GM18508 (cell line): ENCODE measurements around the gene KANSL1L.
"Not testable (repeated sequence)": the region's sequence is repeated elsewhere in the genome, so short reads cannot be mapped to it uniquely, and the experiment has no call there.

Source experiments
- ATAC-seq: cut with Tn5 transposase; IDR thresholded peaks from one replicate; pipeline ENCODE4 v1.9.1; 2021; ENCODE audit warnings: moderate number of reproducible peaks; ENCODE audit not compliant: insufficient read depth, unreplicated experiment

The KANSL1L gene, protein sequence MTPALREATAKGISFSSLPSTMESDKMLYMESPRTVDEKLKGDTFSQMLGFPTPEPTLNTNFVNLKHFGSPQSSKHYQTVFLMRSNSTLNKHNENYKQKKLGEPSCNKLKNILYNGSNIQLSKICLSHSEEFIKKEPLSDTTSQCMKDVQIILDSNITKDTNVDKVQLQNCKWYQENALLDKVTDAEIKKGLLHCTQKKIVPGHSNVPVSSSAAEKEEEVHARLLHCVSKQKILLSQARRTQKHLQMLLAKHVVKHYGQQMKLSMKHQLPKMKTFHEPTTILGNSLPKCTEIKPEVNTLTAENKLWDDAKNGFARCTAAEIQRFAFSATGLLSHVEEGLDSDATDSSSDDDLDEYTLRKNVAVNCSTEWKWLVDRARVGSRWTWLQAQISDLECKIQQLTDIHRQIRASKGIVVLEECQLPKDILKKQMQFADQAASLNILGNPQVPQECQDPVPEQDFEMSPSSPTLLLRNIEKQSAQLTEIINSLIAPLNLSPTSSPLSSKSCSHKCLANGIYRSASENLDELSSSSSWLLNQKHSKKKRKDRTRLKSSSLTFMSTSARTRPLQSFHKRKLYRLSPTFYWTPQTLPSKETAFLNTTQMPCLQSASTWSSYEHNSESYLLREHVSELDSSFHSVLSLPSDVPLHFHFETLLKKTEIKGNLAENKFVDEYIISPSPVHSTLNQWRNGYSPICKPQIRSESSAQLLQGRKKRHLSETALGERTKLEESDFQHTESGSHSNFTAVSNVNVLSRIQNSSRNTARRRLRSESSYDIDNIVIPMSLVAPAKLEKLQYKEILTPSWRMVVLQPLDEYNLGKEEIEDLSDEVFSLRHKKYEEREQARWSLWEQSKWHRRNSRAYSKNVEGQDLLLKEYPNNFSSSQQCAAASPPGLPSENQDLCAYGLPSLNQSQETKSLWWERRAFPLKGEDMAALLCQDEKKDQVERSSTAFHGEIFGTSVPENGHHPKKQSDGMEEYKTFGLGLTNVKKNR

DNA sequence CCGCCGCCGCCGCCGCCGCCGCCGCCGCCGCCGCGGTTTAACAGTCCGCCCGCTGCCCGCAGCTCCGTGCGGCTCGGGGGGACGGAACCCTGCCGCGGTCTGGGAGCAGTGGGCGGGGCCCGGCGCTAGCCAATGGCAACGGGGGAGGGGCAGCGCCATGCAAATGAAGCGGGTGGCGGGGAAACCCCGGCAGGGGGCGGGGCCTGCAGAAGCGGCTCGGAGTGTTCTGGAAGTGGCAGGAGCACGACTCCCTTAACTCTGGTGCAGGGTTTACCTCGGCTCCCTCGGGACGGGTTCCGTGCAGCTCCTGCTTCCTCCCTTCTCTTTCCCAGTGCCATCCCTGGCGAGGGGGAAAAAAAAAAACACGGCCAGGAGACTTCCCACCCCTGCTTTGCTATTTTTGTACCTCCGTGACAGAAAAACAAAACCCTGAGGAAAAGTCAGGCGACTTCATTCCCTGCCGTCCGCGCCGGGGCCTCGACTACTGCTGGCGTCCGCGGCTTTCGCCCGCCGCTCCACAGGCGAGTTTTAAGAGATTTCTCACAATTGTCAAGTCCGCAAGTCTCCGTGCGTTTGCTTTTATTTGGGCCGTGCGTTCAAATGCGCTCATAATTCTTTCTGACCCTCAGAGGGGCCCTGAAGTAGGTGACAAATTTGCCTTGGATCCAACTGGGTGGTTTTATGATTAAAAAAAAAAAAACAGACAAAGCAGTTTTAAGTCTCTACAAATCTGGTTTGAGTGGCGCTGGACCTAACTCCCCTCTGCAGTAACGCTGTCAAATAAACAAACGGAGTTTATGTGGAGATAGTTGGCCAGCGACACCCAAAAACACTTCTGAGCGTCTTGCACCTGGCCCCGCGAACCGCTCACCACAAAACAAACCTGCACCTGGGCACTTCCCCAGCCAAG lies at the start of gene KANSL1L:
KANSL1L (minus strand) TSS at position 101 of the 910 bp plus-strand sequence. CDS start 16,827 bp downstream, outside the sequence.
- ATAC-seq = no peak

DNA sequence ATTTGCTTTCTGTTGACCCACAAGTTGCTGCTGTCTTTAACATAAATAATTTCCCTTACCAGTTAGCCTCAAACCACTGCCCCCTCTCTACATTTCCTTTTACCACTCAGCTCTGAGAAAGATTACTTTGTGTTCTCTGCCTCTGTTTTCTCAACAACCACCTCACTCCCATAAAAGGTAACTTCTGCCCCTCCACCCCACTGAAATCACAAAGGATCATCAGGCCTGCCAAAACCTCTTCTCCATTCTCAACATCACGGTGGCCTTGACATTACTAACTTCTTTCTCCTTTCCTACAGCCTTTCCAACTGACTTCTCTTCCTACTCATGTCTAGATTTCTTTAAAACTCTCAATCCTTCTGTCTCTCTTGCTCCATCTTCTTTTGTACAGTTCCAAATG lies 43.9 kb upstream of the KANSL1L start:
- no peak for ATAC-seq

DNA sequence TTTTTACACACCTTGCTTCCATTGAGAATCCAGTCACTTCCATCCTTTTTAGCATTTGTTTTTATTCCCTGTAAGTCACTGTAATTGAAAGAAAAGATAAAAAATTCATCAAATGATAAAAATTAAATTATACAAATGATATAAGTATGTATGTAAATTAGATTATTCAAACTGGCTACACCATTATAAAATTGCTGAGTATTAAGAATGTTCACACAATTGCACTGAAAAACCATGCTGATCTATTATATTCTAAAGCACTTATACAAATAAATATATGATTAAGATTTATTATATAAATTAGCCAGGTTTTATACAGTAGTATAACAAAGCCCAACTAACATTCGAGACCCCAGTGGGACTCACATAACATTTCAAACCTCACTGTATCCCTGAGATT lies 39.0 kb upstream of the KANSL1L start:
- no peak for ATAC-seq

DNA sequence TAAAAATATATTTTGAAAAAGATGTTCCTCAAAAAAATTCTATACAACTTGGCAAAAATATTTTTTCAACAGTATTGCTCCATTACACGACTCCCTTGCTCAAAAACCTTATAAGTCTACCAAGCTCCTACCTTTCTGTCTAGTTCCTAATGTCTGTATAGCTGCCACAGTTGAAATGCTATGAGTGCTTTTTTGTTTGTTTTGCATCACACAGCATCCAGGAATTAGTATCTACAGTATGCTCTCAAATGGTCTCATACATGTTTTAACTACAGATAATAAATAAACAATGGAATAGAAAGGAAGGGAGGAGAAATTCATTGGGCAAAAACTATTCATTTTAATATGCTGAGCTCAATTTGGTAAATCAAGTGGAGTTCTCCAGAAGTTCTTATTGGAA lies 36.7 kb upstream of the KANSL1L start:
- ATAC-seq = no peak

DNA sequence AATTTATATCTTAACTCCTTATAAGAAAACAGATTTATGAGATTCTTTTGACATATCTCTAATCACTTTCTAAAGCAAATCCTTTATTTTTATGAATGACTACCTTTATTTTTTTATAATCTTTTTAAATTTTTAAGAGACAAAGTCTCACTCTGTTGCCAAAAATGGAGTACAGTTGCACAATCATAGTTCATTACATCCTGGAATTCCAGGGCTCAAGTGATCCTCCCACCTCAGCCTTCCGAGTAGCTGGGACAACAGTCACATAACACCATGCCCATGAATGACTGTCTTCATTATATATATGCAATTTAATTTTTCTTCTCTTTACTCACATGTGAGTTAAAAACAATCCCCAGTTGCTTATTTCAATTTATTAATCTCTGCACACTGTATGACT lies 32.3 kb upstream of the KANSL1L start:
- no peak for ATAC-seq

DNA sequence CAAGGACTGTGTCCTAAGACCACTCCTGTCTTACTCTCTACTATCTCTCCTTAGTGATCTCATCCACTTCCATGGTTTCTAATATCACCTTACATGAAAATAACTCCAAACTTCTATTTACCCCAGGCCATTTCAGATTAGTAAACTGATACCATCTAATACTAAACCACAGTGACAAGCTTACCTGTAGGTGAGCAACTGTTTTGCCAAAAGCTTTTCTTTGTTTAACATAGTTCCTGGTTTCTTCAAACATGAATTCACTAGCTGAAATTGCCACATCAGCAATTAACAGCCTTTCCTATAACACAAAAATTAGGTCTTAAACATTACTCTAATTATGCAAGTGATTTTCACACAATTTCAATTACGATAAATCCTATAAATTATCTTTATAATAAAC lies 31.9 kb upstream of the KANSL1L start:
- no peak for ATAC-seq

DNA sequence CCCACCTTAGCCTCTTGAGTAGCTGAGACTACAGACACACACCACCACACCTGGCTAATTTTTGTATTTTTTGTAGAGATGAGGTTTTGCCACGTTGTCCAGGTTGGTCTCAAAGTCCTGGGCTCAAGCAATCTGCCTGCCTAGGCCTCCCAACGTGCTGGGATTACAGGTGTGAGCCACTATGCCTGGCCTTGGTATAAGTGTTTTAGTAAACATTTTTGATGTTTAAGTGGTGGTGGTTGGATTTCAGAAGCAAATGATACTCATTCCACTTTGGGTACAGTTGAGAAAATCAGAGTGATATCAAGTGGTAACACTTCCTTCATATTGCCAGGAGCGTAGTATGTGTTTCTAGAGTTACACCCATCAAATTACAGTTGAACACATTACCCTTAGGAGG lies 28.6 kb upstream of the KANSL1L start:
- ATAC-seq = no peak

DNA sequence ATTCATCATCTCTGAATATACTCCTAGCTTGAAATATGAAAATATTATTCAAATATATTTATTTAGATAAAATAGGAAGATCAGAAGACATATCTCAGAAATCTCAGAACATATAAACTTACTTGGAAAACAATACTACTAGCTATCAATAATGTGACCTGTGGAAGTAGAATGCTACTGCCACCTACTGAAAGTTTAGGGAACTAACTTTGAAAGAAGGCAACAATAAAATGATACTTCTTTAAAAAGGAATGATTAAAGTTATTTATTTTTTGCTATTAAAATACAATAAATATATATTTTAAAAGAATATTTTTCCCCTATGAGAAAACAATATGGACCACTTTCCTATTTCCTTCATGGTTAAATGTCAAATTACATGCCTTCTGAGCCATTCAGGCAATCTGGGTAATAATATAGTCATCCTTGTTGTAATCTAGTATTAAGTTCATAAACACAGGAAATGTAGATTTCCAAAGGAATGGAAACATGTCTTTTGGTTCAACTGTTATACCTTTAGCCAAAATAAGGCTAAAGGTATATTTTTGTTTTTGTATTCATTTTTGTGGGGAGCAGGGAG lies 28.1 kb upstream of the KANSL1L start:
- peak; percentile 39 for ATAC-seq

DNA sequence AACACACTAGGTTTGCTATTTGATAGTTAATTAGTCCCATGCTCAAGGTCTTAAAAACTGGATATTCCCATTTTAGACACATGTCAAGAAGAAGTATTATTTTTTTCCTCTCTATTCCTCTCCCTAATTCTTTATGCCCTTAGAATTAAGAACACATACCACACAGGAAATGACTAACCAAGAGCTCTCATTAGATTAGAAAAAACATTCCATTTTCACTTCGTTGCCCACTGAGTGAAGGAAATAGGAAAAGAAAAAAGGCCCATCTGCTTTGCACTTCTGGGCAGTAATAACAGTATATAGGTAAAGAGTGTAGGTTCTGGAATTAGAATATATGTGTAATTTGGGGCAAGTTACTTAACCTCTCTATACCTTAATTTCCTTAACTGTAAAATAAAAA lies 27.1 kb upstream of the KANSL1L start:
- ATAC-seq = no peak

DNA sequence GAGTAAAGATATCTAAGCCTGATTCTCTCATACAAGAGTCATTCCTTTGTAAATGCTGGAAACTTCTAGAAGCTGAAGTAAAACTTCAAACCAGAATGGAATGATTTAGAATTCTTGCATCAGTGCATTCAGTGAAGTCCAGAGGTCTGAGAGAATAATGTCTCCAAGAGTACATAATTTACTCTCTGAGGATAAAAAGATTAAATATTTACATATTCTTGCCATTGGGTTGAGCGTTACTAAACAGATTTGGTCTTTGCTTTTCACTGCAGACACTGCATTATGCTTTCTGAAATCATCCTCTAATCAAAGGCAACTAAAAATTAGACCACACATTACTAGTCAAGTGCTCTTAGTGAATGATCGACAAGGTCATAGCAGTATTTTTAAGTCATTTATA lies 26.5 kb upstream of the KANSL1L start:
- no peak for ATAC-seq

DNA sequence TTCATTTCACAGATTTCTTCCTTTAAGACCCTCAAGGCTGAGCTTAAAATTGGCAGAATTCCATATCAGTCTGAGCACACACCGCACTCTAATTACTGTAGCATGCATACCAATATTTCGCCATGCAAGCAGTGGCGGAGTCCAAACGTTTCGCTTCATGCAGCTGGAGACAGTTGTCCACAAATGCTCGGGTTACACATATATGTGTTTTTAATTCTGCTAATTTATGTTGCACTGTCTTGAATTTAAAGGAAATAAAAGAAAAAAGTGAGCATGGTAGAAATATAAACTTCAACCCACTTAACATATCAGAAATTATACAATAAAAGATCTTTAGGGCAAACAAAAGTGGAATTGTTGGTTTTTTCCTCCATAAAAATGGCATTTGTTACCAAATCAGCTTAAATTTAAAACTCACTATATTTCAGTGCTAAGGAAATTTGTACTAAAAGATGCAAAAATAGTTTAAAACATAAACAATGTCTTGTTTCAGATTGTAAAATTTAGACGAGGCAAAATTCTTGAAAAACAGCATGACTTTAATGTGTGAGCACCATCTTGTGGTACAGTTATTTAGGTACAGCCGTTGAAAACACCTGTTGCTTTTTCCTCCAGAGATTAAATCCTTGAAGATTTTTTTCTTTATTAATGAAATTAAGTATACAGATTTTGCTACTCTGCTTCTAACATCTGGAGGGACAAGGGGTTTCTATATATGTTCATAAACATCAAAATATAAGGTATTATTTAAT lies 24.1 kb upstream of the KANSL1L start:
- ATAC-seq = no peak

DNA sequence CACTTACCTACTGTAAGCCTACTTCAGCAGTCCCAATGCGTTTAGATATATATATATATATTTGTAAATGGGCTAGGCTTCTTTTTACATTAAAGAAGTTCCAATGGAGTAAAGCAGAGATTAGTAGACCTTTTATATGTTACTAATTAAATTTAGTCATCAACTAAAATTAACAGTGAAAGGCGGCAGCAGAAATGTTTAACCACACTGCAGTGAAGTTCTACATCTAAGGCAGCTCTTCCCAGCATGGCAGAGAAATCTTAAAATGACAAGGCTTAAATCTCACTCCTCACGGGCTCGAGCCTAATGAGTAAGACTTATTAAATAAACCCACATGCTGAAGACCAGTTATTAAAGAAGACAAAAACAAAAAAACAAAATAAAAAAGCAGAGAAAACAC lies 19.1 kb upstream of the KANSL1L start:
- peak; percentile 43 for ATAC-seq

DNA sequence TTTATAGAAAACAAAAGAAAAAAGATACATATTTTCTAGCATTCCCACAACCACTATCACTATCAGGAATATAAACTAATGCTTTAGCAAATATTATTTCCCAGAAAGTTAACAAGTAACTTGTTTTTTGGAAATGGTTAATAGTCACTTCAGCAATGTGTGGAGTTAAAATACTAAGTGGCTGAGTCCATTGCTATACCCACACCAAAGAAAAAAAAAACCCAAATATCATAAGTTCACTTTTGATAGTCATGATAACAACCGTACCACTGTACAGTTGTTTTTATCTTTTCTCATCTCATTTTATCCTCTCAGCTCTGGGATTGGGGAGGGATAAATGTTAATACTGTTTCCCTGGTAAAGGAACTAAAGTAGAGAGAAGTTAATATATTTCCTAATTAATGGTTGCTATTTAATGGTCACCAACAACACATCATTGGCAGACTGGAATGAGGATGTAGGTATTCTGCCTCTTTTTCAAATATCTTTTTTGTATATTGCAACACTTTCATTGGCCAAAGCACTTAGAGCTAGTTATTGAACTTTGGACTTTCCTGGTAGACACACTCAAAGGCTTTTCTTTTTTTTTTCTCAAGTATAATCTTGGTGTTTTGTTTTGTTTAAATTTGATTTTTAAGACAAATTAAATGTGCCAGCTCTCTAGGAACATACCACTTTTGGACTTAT lies 18.4 kb upstream of the KANSL1L start:
- peak; percentile 43 for ATAC-seq

DNA sequence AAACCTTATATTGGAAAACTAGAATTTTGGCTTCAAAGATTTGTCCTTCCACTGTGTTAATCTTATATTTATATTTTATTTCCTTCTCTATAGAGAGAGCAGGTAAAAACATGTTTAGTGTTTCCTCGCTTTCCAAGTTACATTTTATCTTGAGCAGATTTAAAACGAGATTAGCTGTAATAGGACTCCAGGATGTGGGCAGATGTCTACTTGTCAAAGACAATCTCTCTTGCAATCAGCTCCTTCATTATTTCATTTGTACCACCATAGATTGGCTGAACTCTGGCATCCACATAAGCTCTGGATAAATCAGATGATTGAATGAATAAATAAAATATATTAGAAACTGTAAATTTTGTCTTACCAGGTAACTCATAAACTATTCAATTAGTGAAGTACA lies 17.5 kb upstream of the KANSL1L start:
- ATAC-seq = no peak

DNA sequence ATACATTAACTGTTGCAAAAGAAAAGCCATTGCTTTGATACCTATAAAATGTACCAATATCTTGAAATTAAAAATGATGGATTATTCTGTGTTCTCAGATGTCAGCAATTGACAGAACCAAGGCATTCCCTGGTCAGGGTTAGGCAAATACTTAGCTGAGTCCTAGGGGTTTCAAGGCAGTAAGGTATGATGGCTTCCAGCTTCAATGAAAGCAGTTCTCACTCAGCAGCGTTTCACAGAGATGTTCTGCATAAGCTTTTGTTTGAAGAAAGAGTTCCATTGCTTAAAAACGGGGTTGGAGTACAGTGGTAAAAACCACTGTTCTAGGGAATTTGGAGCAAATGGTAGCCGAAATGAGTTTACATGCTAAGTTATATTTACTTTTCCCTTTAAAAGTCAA lies 17.0 kb upstream of the KANSL1L start:
- ATAC-seq = no peak

DNA sequence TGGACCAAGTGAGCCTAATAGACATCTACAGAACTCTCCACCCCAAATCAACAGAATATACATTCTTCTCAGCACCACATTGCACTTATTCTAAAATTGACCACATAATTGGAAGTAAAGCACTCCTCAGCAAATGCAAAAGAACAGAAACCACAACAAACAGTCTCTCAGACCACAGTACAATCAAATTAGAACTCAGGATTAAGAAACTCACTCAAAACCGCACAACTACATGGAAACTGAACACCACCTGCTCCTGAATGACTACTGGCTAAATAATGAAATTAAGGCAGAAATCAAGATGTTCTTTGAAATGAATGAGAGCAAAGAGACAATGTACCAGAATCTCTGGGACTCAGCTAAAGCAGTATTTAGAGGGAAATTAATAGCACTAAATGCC lies 12.7 kb upstream of the KANSL1L start:
- not testable (repeated sequence) for ATAC-seq

DNA sequence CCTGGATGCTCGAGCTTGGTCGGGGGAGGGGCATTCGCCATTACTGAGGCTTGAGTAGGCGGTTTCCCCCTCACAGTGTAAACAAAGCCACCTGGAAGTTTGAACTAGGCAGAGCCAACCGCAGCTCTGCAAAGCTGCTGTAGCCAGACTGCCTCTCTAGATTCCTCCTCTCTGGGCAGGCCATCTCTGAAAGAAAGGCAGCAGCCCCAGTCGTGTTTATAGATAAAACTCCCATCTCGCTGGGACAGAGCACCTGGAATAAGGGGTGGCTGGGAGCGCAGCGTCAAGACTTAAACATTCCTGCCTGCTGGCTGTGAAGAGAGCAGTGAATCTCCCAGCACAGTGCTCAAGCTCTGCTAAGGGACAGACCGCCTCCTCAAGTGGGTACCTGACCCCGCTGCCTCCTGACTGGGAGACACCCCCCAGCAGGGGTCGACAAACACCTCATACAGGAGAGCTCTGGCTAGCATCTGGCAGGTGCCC lies 10.4 kb upstream of the KANSL1L start:
- ATAC-seq = not testable (repeated sequence)

DNA sequence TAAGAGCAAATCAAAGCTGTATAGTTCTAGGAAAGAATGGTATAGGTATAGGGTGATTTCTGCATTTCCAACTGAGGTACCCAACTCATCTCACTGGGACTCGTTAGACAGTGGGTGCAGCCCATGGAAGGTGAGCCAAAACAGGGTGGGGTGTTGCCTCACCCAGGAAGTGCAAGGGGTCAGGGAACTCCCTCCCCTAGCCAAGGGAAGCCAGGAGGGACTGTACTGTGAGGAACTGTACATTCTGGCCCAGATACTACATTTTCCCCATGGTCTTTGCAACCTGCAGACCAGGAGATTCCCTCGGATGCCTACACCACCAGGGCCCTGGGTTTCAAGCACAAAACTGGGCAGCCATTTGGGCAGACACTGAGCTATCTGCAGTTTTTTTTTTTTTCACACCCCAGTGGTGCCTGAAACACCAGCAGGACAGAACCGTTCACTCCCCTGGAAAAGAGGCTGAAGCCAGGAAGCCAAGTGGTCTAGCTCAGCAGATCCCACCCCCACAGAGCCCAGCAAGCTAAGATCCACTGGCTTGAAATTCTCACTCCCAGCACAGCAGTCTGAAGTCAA lies 9.9 kb upstream of the KANSL1L start:
- ATAC-seq = not testable (repeated sequence)
